ENCODE measurements around the gene ASXL1. TPM values are rescaled to one million over a fixed set of nuclear protein-coding genes. Genes with fewer than 3 reads are reported as not detected.

Gene ASXL1
- total and polyA plus RNA-seq, 2 donors (not counting 1 experiment from before 2014, with no cell fraction given): 93.0 to 180 TPM

DNA sequence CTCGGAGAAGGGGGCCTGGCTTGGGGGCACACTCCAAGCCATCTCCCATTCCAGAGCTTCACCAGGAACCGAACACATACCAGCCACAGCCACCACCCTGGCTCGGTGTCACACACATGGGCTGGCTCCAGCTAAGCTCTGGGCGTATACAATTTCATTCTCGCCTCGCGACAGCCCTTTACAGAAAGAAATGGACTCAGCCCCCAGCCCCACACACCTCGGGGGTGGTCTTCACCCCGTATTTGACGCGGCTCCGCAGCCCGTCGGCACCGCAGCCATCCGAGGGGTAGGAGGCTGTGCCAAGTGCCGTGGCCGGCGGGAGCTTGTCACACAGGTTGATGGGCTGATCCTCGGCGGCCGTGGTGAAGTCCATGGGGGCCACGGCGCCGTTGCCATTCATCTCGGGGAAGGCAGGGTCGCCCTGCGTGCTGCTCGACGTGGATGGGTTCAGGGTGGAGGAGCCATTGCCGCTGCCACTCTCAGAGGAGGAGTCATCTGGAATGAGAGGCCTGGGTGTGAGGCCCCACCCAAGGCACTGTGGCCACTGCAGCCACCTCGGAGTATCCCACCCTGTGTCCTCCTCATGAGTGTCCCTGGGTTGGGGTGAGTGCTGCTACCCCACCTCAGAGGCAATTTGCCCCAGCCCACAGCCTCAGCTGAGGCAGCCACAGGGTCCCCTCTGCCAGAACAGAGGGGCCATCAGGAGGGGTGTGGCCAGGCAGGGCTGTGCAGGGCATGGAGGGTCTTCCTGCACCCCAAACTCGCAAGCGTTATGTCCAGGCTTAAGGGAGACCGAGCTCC, 98.0 kb downstream of the ASXL1 start:
- no peaks in the 10 kb centered on the region for H3K79me2 ChIP-seq (ENCODE audit: control insufficient read depth, insufficient read depth, low read length)
- Mint-ChIP-seq H3K4me3 (no peak overlapping the region), H3K27ac (no peak overlapping the region), H3K9me3 (ENCODE audit: insufficient read depth) (no peaks in the 10 kb centered on the region), H3K27me3 (no peaks in the 10 kb centered on the region), H3K4me1 (peaks cover 12% of the 10 kb centered on the region)
- H3K27ac ChIP-seq (ENCODE audit: low read length in 2 of 2): no peak overlapping the region
- no peak overlapping the region for H3K4me3 ChIP-seq (ENCODE audit: control extremely low read depth in 1 of 5, extremely low read depth in 1 of 5, insufficient read depth in 1 of 5, low read depth in 2 of 5, low read length in 4 of 5)
- intact Hi-C loops (cut with micrococcal nuclease): no loop called here
- TF ChIP-seq, protein P1, sequence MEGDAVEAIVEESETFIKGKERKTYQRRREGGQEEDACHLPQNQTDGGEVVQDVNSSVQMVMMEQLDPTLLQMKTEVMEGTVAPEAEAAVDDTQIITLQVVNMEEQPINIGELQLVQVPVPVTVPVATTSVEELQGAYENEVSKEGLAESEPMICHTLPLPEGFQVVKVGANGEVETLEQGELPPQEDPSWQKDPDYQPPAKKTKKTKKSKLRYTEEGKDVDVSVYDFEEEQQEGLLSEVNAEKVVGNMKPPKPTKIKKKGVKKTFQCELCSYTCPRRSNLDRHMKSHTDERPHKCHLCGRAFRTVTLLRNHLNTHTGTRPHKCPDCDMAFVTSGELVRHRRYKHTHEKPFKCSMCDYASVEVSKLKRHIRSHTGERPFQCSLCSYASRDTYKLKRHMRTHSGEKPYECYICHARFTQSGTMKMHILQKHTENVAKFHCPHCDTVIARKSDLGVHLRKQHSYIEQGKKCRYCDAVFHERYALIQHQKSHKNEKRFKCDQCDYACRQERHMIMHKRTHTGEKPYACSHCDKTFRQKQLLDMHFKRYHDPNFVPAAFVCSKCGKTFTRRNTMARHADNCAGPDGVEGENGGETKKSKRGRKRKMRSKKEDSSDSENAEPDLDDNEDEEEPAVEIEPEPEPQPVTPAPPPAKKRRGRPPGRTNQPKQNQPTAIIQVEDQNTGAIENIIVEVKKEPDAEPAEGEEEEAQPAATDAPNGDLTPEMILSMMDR (IDR thresholded peaks at IDR 0.05): no peak
- no peak for TF ChIP-seq EZH2 (IDR thresholded peaks at IDR 0.05; ENCODE audit: borderline replicate concordance, insufficient read depth, low read depth, low read length, poor library complexity, severe bottlenecking)
- no peak overlapping the region for H2AFZ ChIP-seq (ENCODE audit: insufficient read depth, low read depth, low read length, poor library complexity, severe bottlenecking)
- peaks cover 0 to 13% of the 10 kb centered on the region in 2 donors for H3K4me1 ChIP-seq (ENCODE audit: control insufficient read depth in 2 of 2, insufficient read depth in 2 of 2, low read length in 2 of 2)
- no peak overlapping the region for H3K4me2 ChIP-seq (replicated peaks; ENCODE audit: low read depth, low read length, poor library complexity, severe bottlenecking)
- no peaks in the 10 kb centered on the region for H3K27me3 ChIP-seq (replicated peaks in 1 of 4; ENCODE audit: control extremely low read depth in 1 of 4, control insufficient read depth in 3 of 4, insufficient read depth in 4 of 4, low read length in 3 of 4)
- POLR2A ChIA-PET: no interaction called here
- no peak for ATAC-seq (ENCODE audit: low read depth)
- H3K9me3 ChIP-seq (ENCODE audit: control extremely low read depth in 1 of 3, control insufficient read depth in 2 of 3, insufficient read depth in 1 of 3, low read length in 2 of 3): no peaks in the 10 kb centered on the region
- H3K9ac ChIP-seq (ENCODE audit: low read length): no peak overlapping the region
- DNase-seq: no peak
- H4K20me1 ChIP-seq (ENCODE audit: control insufficient read depth, insufficient read depth, low read length, poor library complexity, severe bottlenecking): no peaks in the 10 kb centered on the region
- CTCF ChIA-PET: interaction anchor here (0.7 to 1.8 kb wide), 3 partner anchors 10 to 172 kb away, joined by 3 to 4 read pairs (median 4); no protein-coding TSS in a partner anchor
- 95% methylated on average over 27 of the region's 35 CpGs for WGBS (ENCODE audit: insufficient coverage)
- H3K36me3 ChIP-seq (replicated peaks in 1 of 2; ENCODE audit: control extremely low read depth in 1 of 2, control insufficient read depth in 1 of 2, extremely low read depth in 1 of 2, insufficient read depth in 2 of 2, low read length in 1 of 2): peaks cover 0 to 5% of the 10 kb centered on the region in 2 experiments

DNA sequence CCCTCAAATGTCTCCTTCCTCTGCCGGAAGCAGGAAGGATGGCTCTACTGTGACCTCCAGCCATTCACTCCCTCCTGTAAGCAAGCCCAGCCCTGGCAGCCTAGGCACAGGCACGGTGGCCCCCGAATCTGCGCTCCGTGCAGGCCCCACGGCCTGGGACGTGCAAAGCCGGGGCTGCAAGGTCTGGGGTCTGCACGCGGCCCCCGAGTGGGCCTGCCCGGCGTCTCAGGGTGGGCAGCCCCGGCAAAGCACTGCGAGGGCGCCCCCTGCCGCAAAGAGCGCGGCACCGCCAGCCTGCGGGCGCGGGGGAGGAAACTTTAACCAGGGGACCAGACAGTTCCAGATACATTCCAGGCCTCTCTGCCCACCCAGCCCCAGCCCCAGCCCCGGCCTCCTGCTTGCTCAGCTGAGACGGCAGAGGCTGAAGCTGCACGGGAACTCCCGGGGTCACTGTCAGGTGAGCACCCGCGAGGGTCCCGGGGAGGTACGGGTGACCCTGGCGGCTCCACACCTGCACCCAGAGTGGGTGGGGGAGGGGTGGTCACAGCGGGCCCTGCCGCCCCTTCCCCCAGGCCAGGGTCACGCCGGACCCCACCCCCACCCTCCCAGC, 98.8 kb downstream of the ASXL1 start:
- Histone ChIP-seq H3K9ac (ENCODE audit: low read length) (no peak overlapping the region), H3K9me3 (ENCODE audit: control extremely low read depth in 1 of 3, control insufficient read depth in 2 of 3, insufficient read depth in 1 of 3, low read length in 2 of 3) (no peaks in the 10 kb centered on the region), H2AFZ (ENCODE audit: insufficient read depth, low read depth, low read length, poor library complexity, severe bottlenecking) (no peak overlapping the region), H3K4me2 (replicated peaks; ENCODE audit: low read depth, low read length, poor library complexity, severe bottlenecking) (peak overlapping the region; percentile 54), H3K27ac (ENCODE audit: low read length in 2 of 2) (no peak overlapping the region), H3K4me1 (ENCODE audit: control insufficient read depth in 2 of 2, insufficient read depth in 2 of 2, low read length in 2 of 2) (peaks cover 0 to 13% of the 10 kb centered on the region in 2 donors), H3K79me2 (ENCODE audit: control insufficient read depth, insufficient read depth, low read length) (no peaks in the 10 kb centered on the region), H3K36me3 (replicated peaks in 1 of 2; ENCODE audit: control extremely low read depth in 1 of 2, control insufficient read depth in 1 of 2, extremely low read depth in 1 of 2, insufficient read depth in 2 of 2, low read length in 1 of 2) (peaks cover 0 to 5% of the 10 kb centered on the region in 2 experiments), H3K4me3 (ENCODE audit: control extremely low read depth in 1 of 5, extremely low read depth in 1 of 5, insufficient read depth in 1 of 5, low read depth in 2 of 5, low read length in 4 of 5) (no peak overlapping the region), H3K27me3 (replicated peaks in 1 of 4; ENCODE audit: control extremely low read depth in 1 of 4, control insufficient read depth in 3 of 4, insufficient read depth in 4 of 4, low read length in 3 of 4) (no peaks in the 10 kb centered on the region), H4K20me1 (ENCODE audit: control insufficient read depth, insufficient read depth, low read length, poor library complexity, severe bottlenecking) (no peaks in the 10 kb centered on the region)
- ChIA-PET CTCF (interaction anchor here (0.7 to 1.7 kb wide), 3 partner anchors 11 to 121 kb away, joined by 4 to 5 read pairs (median 4); no protein-coding TSS in a partner anchor), POLR2A (no interaction called here)
- Mint-ChIP-seq H3K4me1 (peaks cover 12% of the 10 kb centered on the region), H3K27ac (no peak overlapping the region), H3K4me3 (no peak overlapping the region), H3K9me3 (ENCODE audit: insufficient read depth) (no peaks in the 10 kb centered on the region), H3K27me3 (no peaks in the 10 kb centered on the region)
- ATAC-seq (ENCODE audit: low read depth) (peak; percentile 60), DNase-seq (peak; percentile 56)
- TF ChIP-seq, protein P1 (IDR thresholded peaks at IDR 0.05): peak; percentile 79
- no peak for TF ChIP-seq EZH2 (IDR thresholded peaks at IDR 0.05; ENCODE audit: borderline replicate concordance, insufficient read depth, low read depth, low read length, poor library complexity, severe bottlenecking)
- 50% methylated on average over 27 of the region's 36 CpGs for WGBS (ENCODE audit: insufficient coverage)
- intact Hi-C loops (cut with micrococcal nuclease): loop anchor here (1.0 kb wide), 1 partner anchor 120 kb away; no protein-coding TSS in a partner anchor
